ENCODE results near the gene SOX5. TPM values are rescaled to one million over a fixed set of nuclear protein-coding genes. Genes with fewer than 3 reads are reported as not detected.

SOX5 gene
- total RNA-seq, 1 donor: 0.94 TPM

DNA sequence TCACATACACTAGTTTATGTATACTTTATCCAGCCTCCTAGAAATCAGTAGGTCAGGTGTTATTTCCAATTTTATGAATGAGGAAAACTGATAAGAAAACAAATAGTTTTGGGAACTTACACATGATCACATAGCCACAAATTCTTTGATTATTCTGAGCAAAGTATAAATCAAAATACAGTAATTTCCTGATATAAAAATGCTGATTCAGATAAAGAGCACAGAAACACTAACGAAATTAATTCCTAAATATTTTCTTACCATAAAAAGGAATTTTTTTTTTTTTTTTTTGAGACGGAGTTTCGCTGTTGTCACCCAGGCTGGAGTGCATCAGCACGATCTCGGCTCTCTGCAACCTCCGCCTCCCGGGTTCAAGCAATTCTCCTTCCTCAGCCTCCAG lies 275.4 kb downstream of the SOX5 start:
- H3K4me3 ChIP-seq (ENCODE audit: low read length): no peak overlapping the region
- H3K27me3 ChIP-seq (ENCODE audit: insufficient read depth, low read length): no peaks in the 10 kb centered on the region
- no peaks in the 10 kb centered on the region for H3K9me3 ChIP-seq (ENCODE audit: low read depth, low read length)
- H3K4me1 ChIP-seq (ENCODE audit: insufficient read depth, low read length): no peaks in the 10 kb centered on the region

- H3K27me3 ChIP-seq (ENCODE audit: insufficient read depth, low read length): no peaks in the 10 kb centered on the region
- no peak overlapping the region for H3K4me3 ChIP-seq (ENCODE audit: low read length)
- H3K9me3 ChIP-seq (ENCODE audit: low read depth, low read length): no peaks in the 10 kb centered on the region
- H3K4me1 ChIP-seq (ENCODE audit: insufficient read depth, low read length): no peaks in the 10 kb centered on the region
Measured at GRCh38 chr12:23671881-23672280, 277.6 kb downstream of the SOX5 start.

GRCh38 chr12:23670684-23671083 lies 278.8 kb downstream of the SOX5 start:
- Histone ChIP-seq H3K4me1 (ENCODE audit: insufficient read depth, low read length) (no peaks in the 10 kb centered on the region), H3K9me3 (ENCODE audit: low read depth, low read length) (no peaks in the 10 kb centered on the region), H3K27me3 (ENCODE audit: insufficient read depth, low read length) (no peaks in the 10 kb centered on the region), H3K4me3 (ENCODE audit: low read length) (no peak overlapping the region)

DNA sequence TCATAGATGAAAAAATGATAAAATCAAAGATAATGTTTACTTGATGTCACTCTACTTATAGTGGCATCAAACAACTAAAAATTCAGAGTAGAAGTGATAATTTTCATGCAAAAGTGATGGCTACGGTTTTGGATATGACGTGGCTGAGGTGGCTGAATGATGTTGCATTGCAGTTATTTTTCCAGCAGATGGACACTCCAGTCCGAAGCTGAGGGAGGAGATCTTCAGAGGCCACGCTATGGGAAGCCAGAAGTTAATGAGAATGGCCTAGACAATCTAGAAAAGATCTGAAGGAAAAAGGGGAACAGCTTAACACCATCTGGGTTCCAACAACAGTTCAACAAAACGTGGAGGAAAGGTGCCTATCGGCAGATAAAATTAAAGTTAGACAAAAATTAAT lies 279.8 kb downstream of the SOX5 start:
- H3K4me1 ChIP-seq (ENCODE audit: insufficient read depth, low read length): no peaks in the 10 kb centered on the region
- H3K9me3 ChIP-seq (ENCODE audit: low read depth, low read length): no peaks in the 10 kb centered on the region
- H3K27me3 ChIP-seq (ENCODE audit: insufficient read depth, low read length): no peaks in the 10 kb centered on the region
- H3K4me3 ChIP-seq (ENCODE audit: low read length): no peak overlapping the region

DNA sequence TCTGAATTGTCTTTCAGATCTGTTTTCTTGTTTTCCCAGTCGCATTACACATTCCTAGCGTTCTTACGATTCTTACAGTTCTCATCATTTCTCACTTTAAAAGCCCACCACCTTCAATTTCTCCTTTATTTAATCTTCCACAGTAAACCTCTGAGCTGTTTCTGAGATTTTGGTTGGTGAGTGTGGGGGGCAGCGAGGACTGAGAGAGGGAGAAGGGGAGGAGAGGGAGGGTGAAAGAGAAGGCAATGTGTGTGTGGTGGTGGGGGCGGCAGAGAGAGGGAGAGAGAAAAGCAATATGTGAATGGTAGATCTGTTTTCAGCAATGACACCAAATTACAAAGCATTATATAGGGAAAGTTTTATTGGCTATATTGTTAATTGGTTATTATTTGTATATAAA lies 282.6 kb downstream of the SOX5 start:
- Histone ChIP-seq H3K27me3 (ENCODE audit: insufficient read depth, low read length) (no peaks in the 10 kb centered on the region), H3K9me3 (ENCODE audit: low read depth, low read length) (no peaks in the 10 kb centered on the region), H3K4me1 (ENCODE audit: insufficient read depth, low read length) (no peaks in the 10 kb centered on the region), H3K4me3 (ENCODE audit: low read length) (no peak overlapping the region)

DNA sequence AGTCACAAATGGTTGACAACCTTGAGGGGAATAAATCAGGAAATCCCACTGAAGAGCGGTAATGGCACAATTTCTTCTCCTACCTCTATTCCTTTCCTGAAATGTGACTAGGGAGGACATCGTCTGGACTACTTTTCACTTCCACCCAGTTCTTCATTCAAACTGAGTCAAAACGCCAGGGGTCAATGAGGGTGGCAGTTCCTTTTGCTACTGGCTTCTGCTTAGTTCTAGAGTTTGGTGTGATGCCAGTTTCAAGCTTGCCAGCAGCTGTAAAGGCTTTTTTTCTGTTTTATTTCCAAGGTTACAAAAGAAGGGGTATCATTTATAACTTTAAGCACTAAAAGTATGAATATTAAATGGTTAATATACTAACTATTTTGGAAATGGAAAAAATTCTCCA lies 286.5 kb downstream of the SOX5 start:
- Histone ChIP-seq H3K4me1 (ENCODE audit: insufficient read depth, low read length) (no peaks in the 10 kb centered on the region), H3K27me3 (ENCODE audit: insufficient read depth, low read length) (no peaks in the 10 kb centered on the region), H3K4me3 (ENCODE audit: low read length) (no peak overlapping the region), H3K9me3 (ENCODE audit: low read depth, low read length) (no peaks in the 10 kb centered on the region)

GRCh38 chr12:23659131-23659530 lies 290.3 kb downstream of the SOX5 start:
- Histone ChIP-seq H3K9me3 (ENCODE audit: low read depth, low read length) (no peaks in the 10 kb centered on the region), H3K4me3 (ENCODE audit: low read length) (no peak overlapping the region), H3K4me1 (ENCODE audit: insufficient read depth, low read length) (no peaks in the 10 kb centered on the region), H3K27me3 (ENCODE audit: insufficient read depth, low read length) (no peaks in the 10 kb centered on the region)

DNA sequence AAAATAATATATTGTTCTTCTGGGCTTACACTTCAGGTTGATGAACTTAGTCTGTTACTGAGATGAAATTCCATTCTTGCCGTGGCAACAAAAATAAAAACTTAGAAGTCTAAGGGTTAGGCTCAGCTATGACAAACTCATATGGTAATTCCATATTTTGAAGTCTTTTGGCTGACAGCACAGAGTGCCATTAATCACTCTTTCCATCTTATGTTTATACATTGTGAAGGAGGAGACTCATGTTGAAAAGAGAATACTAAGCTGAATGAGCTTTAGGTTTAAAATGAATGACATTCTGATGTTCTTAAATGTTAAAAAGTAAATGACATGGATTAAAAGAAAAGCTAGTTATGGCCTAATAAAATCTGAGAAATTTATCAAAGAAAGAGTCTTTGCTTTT lies 291.9 kb downstream of the SOX5 start:
- Histone ChIP-seq H3K4me1 (ENCODE audit: insufficient read depth, low read length) (no peaks in the 10 kb centered on the region), H3K9me3 (ENCODE audit: low read depth, low read length) (no peaks in the 10 kb centered on the region), H3K27me3 (ENCODE audit: insufficient read depth, low read length) (no peaks in the 10 kb centered on the region), H3K4me3 (ENCODE audit: low read length) (no peak overlapping the region)

DNA sequence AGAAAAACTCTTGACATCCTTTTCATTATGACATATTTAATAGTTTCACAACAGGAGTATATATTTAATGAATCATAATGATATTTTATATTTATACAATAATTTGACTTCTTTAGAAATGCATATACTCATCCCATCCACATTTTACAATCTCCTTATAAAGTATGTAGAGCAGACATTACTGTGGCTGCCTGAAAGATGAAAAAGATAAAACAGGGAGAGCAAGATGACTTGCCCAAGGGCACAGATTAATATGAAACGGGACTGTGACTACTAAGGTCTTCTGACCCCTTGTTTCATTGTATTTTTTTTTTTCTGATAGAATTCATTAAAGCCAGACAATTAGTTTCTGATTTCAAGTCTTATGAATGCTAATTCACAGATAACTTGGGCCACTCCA lies 293.6 kb downstream of the SOX5 start:
- no peaks in the 10 kb centered on the region for H3K4me1 ChIP-seq (ENCODE audit: insufficient read depth, low read length)
- no peaks in the 10 kb centered on the region for H3K9me3 ChIP-seq (ENCODE audit: low read depth, low read length)
- no peak overlapping the region for H3K4me3 ChIP-seq (ENCODE audit: low read length)
- H3K27me3 ChIP-seq (ENCODE audit: insufficient read depth, low read length): no peaks in the 10 kb centered on the region

GRCh38 chr12:23655112-23655511 lies 294.4 kb downstream of the SOX5 start:
- no peaks in the 10 kb centered on the region for H3K9me3 ChIP-seq (ENCODE audit: low read depth, low read length)
- H3K4me3 ChIP-seq (ENCODE audit: low read length): no peak overlapping the region
- H3K4me1 ChIP-seq (ENCODE audit: insufficient read depth, low read length): no peaks in the 10 kb centered on the region
- no peaks in the 10 kb centered on the region for H3K27me3 ChIP-seq (ENCODE audit: insufficient read depth, low read length)

GRCh38 chr12:23648546-23648945 lies 300.9 kb downstream of the SOX5 start:
- Histone ChIP-seq H3K4me3 (ENCODE audit: low read length) (no peak overlapping the region), H3K4me1 (ENCODE audit: insufficient read depth, low read length) (no peaks in the 10 kb centered on the region), H3K27me3 (ENCODE audit: insufficient read depth, low read length) (no peaks in the 10 kb centered on the region), H3K9me3 (ENCODE audit: low read depth, low read length) (no peaks in the 10 kb centered on the region)

DNA sequence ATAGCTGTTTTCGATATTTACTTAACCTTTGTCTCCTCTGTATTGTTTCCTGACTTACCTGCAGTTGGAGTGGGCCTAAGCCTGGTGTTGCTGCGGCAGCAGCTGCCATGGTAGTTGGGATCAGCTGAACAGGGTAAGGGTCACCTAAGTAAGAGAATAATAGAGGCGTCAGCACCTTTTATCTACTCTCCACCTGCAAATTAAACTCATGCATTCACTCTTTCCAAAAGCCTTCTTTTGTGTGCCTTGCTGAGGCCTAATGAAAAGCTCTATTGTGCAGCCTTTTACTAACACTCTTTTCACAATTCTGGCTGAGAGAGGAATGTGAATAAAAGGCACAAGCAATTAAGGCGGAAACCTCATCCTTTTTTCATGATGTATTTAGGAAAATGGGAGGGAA lies 308.7 kb downstream of the SOX5 start:
- H3K27me3 ChIP-seq (ENCODE audit: insufficient read depth, low read length): no peaks in the 10 kb centered on the region
- no peak overlapping the region for H3K4me3 ChIP-seq (ENCODE audit: low read length)
- no peaks in the 10 kb centered on the region for H3K9me3 ChIP-seq (ENCODE audit: low read depth, low read length)
- H3K4me1 ChIP-seq (ENCODE audit: insufficient read depth, low read length): no peaks in the 10 kb centered on the region

DNA sequence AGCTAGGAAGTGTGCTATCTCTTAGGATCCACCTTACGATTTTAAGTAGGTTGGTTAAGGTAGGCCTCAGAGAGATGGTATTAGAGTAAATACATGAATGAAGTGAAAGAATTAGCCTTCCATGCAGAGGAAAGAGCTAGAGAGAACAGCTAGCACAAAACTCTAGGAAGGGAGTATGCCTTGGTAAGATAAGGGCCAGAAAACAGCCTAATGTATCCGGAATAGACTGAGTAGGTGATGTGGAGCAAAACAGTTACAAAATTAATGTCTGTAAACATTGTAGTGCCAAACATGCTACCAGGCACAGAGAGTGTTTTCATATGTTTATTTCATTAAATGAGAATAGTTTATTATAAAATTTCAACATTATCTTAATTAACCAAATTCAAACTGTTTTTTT lies 315.1 kb downstream of the SOX5 start:
- no peaks in the 10 kb centered on the region for H3K4me1 ChIP-seq (ENCODE audit: insufficient read depth, low read length)
- no peaks in the 10 kb centered on the region for H3K27me3 ChIP-seq (ENCODE audit: insufficient read depth, low read length)

GRCh38 chr12:23631786-23632377 lies 317.6 kb downstream of the SOX5 start:
- Histone ChIP-seq H3K4me3 (ENCODE audit: low read length) (no peak overlapping the region), H3K4me1 (ENCODE audit: insufficient read depth, low read length) (no peaks in the 10 kb centered on the region), H3K9me3 (ENCODE audit: low read depth, low read length) (no peaks in the 10 kb centered on the region), H3K27me3 (ENCODE audit: insufficient read depth, low read length) (no peaks in the 10 kb centered on the region)

More for the DNA sequence above, 315.1 kb downstream of the SOX5 start:
- Histone ChIP-seq H3K4me3 (ENCODE audit: low read length) (no peak overlapping the region), H3K9me3 (ENCODE audit: low read depth, low read length) (no peaks in the 10 kb centered on the region)

- Histone ChIP-seq H3K9me3 (ENCODE audit: low read depth, low read length) (no peaks in the 10 kb centered on the region), H3K4me3 (ENCODE audit: low read length) (no peak overlapping the region), H3K27me3 (ENCODE audit: insufficient read depth, low read length) (no peaks in the 10 kb centered on the region), H3K4me1 (ENCODE audit: insufficient read depth, low read length) (no peaks in the 10 kb centered on the region)
Measured at GRCh38 chr12:23630524-23630923, 318.9 kb downstream of the SOX5 start.

- no peaks in the 10 kb centered on the region for H3K9me3 ChIP-seq (ENCODE audit: low read depth, low read length)
- H3K27me3 ChIP-seq (ENCODE audit: insufficient read depth, low read length): no peaks in the 10 kb centered on the region
- H3K4me3 ChIP-seq (ENCODE audit: low read length): no peak overlapping the region
- H3K4me1 ChIP-seq (ENCODE audit: insufficient read depth, low read length): no peaks in the 10 kb centered on the region
Measured at GRCh38 chr12:23628806-23629205, 320.7 kb downstream of the SOX5 start.

Data from mononuclear cell (primary cell).